Central memory CD8-positive, alpha-beta T cell (primary cell): ENCODE measurements around the gene PLBD1.

ENCODE experiments used
- ATAC-seq: fragments of 150-1000 bp; cut with Tn5 transposase; replicated peaks from 2 replicates; pipeline ENCODE4 v1.10.0; 2022; ENCODE audit warnings: mild to moderate bottlenecking, moderate FRiP score, moderate number of reproducible peaks; ENCODE audit not compliant: poor library complexity, severe bottlenecking; ENCODE audit errors: extremely low read depth
- DNase-seq, 2 donors: peaks; one replicate each; pipeline ENCODE4 v3.0.0; 2021; ENCODE audit warnings: low spot score in 2 of 2
- H3K27ac Mint-ChIP-seq: one replicate; pipeline ENCODE4 v1.8.0; 2022; ENCODE audit warnings: low read depth, mild to moderate bottlenecking, moderate library complexity, mixed read lengths
- H3K27me3 Mint-ChIP-seq: one replicate; pipeline ENCODE4 v1.8.0; 2022; ENCODE audit warnings: mixed read lengths
- H3K36me3 Mint-ChIP-seq: one replicate; pipeline ENCODE4 v1.8.0; 2022; ENCODE audit warnings: mild to moderate bottlenecking, moderate library complexity, mixed read lengths; ENCODE audit not compliant: insufficient read depth
- H3K4me1 Mint-ChIP-seq: one replicate; pipeline ENCODE4 v1.8.0; 2022; ENCODE audit warnings: mixed read lengths
- H3K4me3 Mint-ChIP-seq: one replicate; pipeline ENCODE4 v1.8.0; 2022; ENCODE audit warnings: mild to moderate bottlenecking, moderate library complexity, mixed read lengths
- H3K9me3 Mint-ChIP-seq: one replicate; pipeline ENCODE4 v1.8.0; 2022; ENCODE audit warnings: mixed read lengths

Gene PLBD1, protein sequence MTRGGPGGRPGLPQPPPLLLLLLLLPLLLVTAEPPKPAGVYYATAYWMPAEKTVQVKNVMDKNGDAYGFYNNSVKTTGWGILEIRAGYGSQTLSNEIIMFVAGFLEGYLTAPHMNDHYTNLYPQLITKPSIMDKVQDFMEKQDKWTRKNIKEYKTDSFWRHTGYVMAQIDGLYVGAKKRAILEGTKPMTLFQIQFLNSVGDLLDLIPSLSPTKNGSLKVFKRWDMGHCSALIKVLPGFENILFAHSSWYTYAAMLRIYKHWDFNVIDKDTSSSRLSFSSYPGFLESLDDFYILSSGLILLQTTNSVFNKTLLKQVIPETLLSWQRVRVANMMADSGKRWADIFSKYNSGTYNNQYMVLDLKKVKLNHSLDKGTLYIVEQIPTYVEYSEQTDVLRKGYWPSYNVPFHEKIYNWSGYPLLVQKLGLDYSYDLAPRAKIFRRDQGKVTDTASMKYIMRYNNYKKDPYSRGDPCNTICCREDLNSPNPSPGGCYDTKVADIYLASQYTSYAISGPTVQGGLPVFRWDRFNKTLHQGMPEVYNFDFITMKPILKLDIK

DNA sequence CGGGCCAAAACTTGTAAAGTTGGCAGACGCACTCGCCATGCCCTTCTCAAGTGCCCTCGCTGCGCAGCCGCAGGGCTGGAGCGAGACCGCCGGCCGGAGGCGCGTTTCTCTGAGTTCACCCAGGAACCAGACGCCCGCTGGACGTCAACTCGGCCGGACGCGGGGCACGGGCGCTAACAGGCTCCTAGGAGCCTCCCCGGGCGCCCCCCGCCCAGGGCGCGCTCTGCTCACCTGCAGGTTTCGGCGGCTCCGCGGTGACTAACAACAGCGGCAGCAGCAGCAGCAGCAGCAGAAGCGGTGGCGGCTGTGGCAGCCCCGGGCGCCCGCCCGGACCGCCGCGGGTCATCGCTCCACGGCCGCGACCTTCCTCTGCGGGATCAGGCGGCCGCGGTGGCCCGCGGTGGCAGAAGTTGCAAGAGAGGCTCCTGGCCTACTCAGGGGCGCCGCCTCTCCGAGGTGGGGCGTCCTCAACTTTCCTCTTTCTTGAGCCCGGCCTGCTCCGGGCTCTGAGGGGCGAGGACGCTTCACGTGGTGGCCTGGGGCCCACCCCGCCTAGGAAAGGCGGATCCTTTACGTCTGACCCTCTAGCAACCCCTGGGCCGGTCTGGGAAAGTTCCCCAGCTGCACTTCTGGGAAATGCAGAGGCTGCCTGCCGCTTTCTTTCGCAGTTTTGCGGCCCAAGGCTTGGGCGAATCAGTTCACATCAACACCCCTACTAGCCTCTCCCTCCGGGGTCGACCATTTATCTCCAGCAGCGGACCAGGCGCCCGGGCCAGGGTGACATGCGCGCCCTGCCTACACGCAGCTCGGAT, at the start of gene PLBD1:
TSS of gene PLBD1 (minus strand) at position 533 of the 812 bp plus-strand sequence. CDS start at position 346, 187 bp downstream.
- ATAC-seq (no peak), DNase-seq (no peak)
- no peaks in the 10 kb centered on the region for H3K4me1 Mint-ChIP-seq
- no peak within 1 kb of the TSS for H3K27ac Mint-ChIP-seq
- H3K9me3 Mint-ChIP-seq: no peaks in the 10 kb centered on the region
- H3K27me3 Mint-ChIP-seq: peaks cover 57% of the 10 kb centered on the region
- H3K4me3 Mint-ChIP-seq: no peak within 1 kb of the TSS
- no peaks in the 10 kb centered on the region for H3K36me3 Mint-ChIP-seq

DNA sequence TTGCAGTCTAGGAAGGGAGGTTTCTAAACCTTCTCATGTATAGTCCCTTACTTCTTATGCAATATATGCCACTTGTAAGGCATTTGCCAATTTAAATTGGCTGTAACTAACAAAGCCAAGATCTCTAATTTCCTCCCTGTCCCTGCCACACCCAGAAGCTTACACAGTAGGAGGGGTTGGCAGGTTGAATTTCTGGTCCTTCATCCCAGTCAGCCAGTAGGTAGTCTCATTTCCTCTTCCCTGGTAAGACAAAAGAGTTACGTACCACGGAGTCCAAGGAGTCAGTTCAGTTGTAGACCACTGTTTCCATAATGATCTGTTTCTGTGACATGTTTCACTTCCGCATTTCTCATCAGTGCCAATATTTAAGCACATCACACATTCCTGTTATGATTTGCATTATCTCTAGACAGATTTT, 47.0 kb upstream of the PLBD1 start:
- ATAC-seq (no peak), DNase-seq (no peak)
- no peaks in the 10 kb centered on the region for H3K9me3 Mint-ChIP-seq
- peaks cover 6% of the 10 kb centered on the region for H3K4me1 Mint-ChIP-seq
- H3K36me3 Mint-ChIP-seq: peaks cover 2% of the 10 kb centered on the region
- H3K4me3 Mint-ChIP-seq: no peak overlapping the region
- no peak overlapping the region for H3K27ac Mint-ChIP-seq
- peaks cover 77% of the 10 kb centered on the region for H3K27me3 Mint-ChIP-seq

DNA sequence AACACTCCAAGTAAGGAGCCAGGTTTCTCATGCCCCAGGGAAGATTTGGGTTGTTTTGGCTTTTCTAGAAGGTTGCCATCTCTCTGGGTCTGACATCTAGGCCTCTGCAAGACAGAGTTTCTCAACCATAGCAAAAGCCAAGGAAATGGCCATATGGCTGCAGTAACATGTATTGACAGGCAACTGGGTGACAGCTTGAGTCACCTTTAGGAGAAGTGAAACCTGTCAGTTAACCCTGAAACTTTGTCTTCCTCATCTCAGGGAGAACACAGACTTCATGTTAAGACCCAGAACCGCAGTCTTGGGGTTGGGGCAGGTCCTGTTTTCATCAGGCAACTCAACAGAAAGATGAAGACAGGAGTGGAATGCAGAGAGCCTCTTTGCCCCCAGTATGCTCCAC, 46.0 kb upstream of the PLBD1 start:
- peaks cover 3% of the 10 kb centered on the region for H3K36me3 Mint-ChIP-seq
- H3K4me3 Mint-ChIP-seq: no peak overlapping the region
- no peak overlapping the region for H3K27ac Mint-ChIP-seq
- no peaks in the 10 kb centered on the region for H3K4me1 Mint-ChIP-seq
- peaks cover 4% of the 10 kb centered on the region for H3K9me3 Mint-ChIP-seq
- ATAC-seq (no peak), DNase-seq (no peak)
- H3K27me3 Mint-ChIP-seq: peaks cover 67% of the 10 kb centered on the region

DNA sequence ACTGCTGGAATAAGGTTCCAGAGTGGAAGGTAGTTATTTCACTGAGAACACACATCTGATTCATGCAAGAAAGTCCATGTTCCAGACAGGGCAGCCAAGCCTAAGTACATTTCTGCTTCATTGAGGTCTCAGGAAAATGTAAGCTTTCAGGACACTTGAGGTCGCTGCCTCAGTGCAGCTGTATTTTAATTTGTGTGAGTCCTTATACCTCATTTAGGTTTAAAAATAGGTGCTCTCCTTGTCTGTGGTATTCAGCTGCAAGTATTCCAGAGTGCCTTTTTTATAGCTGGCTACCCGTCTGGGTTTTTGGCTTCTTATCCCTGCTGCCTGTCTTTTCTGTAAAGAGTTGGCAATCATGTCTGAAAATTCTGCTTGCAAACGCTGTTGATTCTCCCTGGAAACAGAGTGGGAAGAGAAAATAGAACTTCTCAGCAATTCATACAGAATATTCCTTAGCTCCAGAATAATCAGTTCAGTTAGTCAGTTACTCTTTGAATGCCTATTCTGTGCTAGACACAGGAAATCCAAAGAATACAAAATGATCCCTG, 45.3 kb upstream of the PLBD1 start:
- Mint-ChIP-seq H3K36me3 (peaks cover 3% of the 10 kb centered on the region), H3K4me3 (no peak overlapping the region), H3K9me3 (peaks cover 10% of the 10 kb centered on the region), H3K27ac (no peak overlapping the region), H3K27me3 (peaks cover 60% of the 10 kb centered on the region), H3K4me1 (no peaks in the 10 kb centered on the region)
- no peak for ATAC-seq
- DNase-seq: no peak

DNA sequence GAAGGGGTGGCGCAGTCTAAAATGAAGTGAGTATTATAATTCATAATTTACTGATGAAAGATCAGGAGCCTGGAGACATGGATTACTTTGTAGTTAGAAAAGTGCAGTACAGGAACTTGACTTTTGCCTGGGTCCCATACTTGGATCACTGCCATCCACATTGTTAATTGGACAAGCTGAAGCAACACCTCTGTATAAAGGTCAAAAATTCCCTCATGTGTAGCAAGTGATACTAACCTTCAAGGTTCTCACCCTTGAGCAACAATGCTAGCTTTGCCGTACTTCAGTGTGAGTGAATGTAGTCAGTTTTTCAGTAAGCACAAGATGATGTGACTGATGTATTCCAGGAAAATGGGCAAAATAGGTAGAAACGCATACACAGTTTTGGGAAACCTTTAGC, 44.6 kb upstream of the PLBD1 start:
- Mint-ChIP-seq H3K27me3 (peaks cover 52% of the 10 kb centered on the region), H3K9me3 (peaks cover 10% of the 10 kb centered on the region), H3K36me3 (peaks cover 3% of the 10 kb centered on the region), H3K4me3 (no peak overlapping the region), H3K4me1 (no peaks in the 10 kb centered on the region), H3K27ac (no peak overlapping the region)
- ATAC-seq (no peak), DNase-seq (no peak)

DNA sequence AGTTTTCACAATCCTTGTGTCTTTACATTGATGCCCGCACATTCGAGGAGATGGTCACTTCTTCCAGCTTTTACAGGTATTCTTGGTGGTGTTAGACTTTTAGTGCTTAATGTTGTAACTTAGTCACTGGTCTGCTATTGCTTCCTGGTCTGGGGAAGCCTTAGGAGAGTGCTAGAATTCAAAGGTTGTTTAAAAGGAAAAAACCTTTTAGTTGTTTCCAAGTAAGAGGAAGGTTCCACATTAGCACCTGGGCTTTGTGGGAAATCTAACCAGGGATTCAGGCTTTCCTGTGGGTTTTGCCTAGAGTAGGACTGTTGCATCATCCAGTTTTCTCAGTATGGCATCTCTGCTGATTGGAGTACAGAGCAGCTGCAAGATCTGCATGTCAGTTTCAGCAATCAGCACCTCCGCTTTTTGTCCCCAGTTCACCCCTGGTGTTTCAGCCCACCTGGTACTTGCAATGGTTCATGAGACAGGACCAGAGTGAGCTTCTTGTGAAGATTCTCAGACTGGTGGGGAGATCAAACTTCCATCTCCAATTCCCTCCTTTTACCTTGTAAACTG, 44.0 kb upstream of the PLBD1 start:
- Mint-ChIP-seq H3K36me3 (peaks cover 3% of the 10 kb centered on the region), H3K4me3 (no peak overlapping the region), H3K9me3 (peaks cover 10% of the 10 kb centered on the region), H3K27ac (no peak overlapping the region), H3K4me1 (no peaks in the 10 kb centered on the region), H3K27me3 (peaks cover 47% of the 10 kb centered on the region)
- DNase-seq (no peak), ATAC-seq (no peak)

DNA sequence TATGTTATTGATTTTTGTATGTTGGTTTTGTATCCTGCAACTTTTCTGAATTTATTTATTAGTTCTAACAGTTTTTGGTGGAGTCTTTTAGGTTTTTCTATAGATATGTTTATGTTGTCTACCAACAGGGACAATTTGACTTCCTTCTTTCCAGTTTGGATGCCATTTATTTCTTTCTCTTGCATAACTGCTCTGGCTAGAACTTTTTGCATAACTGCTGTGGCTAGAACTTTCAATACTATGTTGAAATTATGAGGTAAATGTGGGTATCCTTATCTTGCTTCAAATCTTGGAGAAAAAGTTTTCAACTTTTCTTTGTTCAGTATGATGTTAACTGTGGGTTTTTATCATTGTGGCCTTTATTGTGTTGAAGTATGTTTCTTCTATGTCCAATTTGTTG, 39.9 kb upstream of the PLBD1 start:
- Mint-ChIP-seq H3K9me3 (peaks cover 21% of the 10 kb centered on the region), H3K4me3 (no peak overlapping the region), H3K27ac (no peak overlapping the region), H3K27me3 (peaks cover 36% of the 10 kb centered on the region), H3K36me3 (peaks cover 3% of the 10 kb centered on the region), H3K4me1 (no peaks in the 10 kb centered on the region)
- no peak for ATAC-seq
- no peak for DNase-seq

DNA sequence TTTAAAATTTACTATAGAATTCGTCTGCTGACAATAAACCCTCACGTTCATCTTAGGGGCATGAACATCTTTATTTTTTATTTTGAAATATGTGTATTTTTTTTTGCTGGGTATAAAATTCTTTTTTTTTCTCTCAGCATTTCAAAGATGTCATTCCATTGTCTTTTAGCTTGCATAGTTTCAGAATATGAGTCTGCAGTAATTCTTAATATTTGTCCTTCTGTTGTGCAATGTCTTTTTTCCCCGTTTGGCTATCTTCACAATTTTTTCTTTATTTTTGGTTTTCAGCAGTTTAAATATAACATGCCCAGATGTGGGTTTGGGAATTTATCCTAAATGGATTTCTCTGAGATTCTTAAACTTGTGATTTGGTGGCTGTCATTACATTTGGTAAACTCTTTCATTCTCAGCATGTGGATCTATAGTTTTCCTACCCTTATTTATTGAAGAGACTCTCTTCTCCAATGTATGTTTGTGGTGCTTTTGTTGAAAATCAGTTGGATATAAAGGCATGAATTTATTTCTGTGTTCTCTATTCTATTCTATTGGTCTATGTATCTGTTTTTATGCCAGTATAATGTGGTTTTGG, 37.8 kb upstream of the PLBD1 start:
- Mint-ChIP-seq H3K36me3 (peaks cover 3% of the 10 kb centered on the region), H3K4me3 (no peak overlapping the region), H3K27ac (no peak overlapping the region), H3K27me3 (peaks cover 35% of the 10 kb centered on the region), H3K9me3 (peaks cover 21% of the 10 kb centered on the region), H3K4me1 (no peaks in the 10 kb centered on the region)
- DNase-seq (no peak), ATAC-seq (no peak)

DNA sequence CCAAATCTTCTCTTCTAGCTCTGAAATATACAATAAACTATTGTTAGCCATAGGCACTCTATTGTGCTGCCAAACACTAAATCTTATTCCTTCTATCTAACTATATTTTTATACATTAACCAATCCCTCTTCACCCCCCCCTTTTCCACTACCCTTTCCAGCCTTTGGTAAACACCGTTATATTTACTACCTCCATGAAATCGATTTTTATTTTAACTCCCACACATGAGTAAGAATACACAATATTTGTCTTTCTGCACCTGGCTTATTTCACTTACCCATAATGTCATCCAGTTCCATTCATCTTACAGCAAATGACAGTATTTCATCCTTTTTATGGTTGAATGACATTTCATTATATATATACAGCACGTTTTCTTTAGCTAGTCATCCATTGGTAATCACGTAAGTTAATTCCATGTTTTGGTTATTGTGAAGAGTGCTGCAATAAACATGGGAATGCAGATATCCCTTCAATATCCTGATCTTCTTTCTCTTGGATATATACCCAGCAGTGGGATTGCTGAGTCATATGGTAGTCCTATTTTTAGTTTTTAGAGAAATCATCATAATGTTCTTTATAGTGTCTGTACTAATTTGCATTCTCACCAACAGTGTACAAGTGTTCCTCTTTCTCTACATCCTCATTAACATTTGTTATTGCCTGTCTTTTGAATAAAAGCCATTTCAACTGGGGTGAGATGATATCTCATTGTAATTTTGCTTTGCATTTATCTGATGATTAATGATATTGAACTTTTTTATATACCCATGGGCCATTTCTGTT, 34.2 kb upstream of the PLBD1 start:
- H3K27ac Mint-ChIP-seq: no peak overlapping the region
- DNase-seq (no peak), ATAC-seq (no peak)
- no peaks in the 10 kb centered on the region for H3K36me3 Mint-ChIP-seq
- H3K27me3 Mint-ChIP-seq: peaks cover 44% of the 10 kb centered on the region
- H3K4me1 Mint-ChIP-seq: no peaks in the 10 kb centered on the region
- no peak overlapping the region for H3K4me3 Mint-ChIP-seq
- H3K9me3 Mint-ChIP-seq: peaks cover 25% of the 10 kb centered on the region

DNA sequence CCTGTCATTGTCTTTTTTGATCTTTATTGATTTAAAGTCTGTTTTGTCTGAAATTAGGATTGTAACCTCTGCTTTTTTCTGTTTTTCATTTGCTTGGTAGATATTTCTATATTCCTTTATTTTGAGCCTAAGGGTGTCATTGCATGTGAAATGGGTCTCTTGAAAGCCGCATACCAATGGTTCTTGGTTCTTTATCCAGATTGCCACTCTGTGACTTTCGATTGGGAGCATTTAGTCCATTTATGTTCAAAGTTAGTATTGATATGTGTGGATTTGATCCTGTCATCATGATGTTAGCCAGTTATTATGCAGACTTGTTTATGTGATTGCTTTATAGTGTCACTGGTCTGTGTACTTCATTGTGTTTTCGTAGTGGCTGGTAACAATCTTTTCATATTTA, 29.8 kb upstream of the PLBD1 start:
- H3K9me3 Mint-ChIP-seq: peaks cover 14% of the 10 kb centered on the region
- H3K27ac Mint-ChIP-seq: no peak overlapping the region
- no peak overlapping the region for H3K4me3 Mint-ChIP-seq
- no peak for ATAC-seq
- H3K4me1 Mint-ChIP-seq: no peaks in the 10 kb centered on the region
- no peak for DNase-seq
- H3K27me3 Mint-ChIP-seq: peaks cover 41% of the 10 kb centered on the region
- H3K36me3 Mint-ChIP-seq: no peaks in the 10 kb centered on the region

DNA sequence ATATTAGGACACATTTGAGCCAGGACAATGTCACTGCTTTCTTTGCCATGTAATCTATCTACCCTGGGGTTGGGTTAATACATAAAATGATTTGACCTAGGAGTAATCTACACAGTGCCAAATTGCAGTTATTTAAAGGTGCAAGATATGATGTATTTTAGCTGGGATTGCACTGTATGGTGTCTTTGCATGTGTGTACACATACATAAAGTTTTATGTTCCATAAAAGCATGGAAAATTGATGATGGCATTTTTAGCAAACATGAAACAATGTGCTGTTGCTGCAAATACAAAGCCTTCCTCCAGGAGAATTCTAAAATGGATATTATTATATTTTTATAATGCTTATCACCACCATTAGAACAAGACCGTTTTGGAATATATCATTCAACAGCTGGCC, 24.0 kb upstream of the PLBD1 start:
- H3K36me3 Mint-ChIP-seq: no peaks in the 10 kb centered on the region
- H3K4me3 Mint-ChIP-seq: no peak overlapping the region
- no peak overlapping the region for H3K27ac Mint-ChIP-seq
- no peaks in the 10 kb centered on the region for H3K9me3 Mint-ChIP-seq
- peaks cover 18% of the 10 kb centered on the region for H3K27me3 Mint-ChIP-seq
- no peaks in the 10 kb centered on the region for H3K4me1 Mint-ChIP-seq
- no peak for ATAC-seq
- DNase-seq: no peak
